Lower leg skin (tissue), 3 donors: ENCODE data around the gene SDK2.

ENCODE experiments used
- POLR2A ChIP-seq, 2 donors: fragments of 450-650 bp; IDR thresholded peaks; one replicate each; pipeline ENCODE4 v1.6.1; 2016 to 2017; ENCODE audit warnings: antibody characterized with exemption in 2 of 2, mild to moderate bottlenecking in 1 of 2, moderate library complexity in 1 of 2
- TF ChIP-seq, protein P1 (sequence below), 3 donors: fragments of 450-650 bp; IDR thresholded peaks; one replicate each; pipeline ENCODE4 v1.5.1; 2016; ENCODE audit warnings: antibody characterized with exemption in 3 of 3, mild to moderate bottlenecking in 3 of 3, moderate library complexity in 2 of 3

DNA sequence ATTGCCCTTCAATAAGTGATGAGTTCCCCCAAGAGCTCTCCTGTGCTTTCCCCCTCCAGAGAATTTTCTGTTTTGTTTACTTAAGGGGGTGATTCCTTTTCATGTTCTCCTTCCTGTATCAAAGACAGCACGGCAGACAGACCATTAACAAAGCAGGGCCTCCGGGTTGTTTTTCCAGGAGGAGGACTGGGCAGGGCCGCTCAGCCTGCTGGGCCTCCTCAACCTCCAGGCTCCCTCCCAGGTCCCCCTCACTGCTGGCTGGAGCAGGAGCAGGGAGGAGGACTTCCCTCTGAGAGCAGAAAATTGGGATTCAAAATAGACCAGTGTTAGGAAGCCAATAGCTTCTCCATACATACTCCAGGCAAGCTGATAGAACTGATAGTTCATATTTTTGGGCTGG lies 20.4 kb downstream of the SDK2 start:
- TF ChIP-seq, protein P1, sequence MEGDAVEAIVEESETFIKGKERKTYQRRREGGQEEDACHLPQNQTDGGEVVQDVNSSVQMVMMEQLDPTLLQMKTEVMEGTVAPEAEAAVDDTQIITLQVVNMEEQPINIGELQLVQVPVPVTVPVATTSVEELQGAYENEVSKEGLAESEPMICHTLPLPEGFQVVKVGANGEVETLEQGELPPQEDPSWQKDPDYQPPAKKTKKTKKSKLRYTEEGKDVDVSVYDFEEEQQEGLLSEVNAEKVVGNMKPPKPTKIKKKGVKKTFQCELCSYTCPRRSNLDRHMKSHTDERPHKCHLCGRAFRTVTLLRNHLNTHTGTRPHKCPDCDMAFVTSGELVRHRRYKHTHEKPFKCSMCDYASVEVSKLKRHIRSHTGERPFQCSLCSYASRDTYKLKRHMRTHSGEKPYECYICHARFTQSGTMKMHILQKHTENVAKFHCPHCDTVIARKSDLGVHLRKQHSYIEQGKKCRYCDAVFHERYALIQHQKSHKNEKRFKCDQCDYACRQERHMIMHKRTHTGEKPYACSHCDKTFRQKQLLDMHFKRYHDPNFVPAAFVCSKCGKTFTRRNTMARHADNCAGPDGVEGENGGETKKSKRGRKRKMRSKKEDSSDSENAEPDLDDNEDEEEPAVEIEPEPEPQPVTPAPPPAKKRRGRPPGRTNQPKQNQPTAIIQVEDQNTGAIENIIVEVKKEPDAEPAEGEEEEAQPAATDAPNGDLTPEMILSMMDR (IDR thresholded peaks at IDR 0.05), result no peak
- TF ChIP-seq POLR2A (IDR thresholded peaks at IDR 0.05), result no peak
